Measurements from ENCODE around the gene DESI2.

DESI2 gene

GRCh38 chr1:244751271-244751895 lies 98.5 kb downstream of the DESI2 start:
- no peak for DNase-seq (ENCODE audit: low read depth in 2 of 3, low spot score in 2 of 3)

DNA sequence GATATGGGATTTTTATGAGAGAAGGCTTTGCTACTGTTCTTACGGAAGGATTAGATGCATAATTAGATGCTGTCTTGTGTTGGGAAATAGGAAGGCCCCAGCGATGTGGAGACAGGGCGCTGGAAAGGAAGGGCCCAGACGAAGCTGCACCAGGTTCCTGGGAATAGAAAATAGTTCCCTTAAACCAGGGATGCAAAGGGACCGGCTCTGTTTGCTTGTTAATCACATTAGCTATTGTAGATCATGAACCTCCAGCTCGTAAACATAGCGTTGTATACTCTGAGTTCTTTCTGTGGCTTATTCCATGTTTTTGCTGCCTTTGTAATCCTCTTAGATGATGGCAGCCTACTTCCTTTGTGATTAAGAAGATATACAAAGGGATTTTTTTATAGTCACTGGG lies 102.7 kb downstream of the DESI2 start:
- no peak for DNase-seq (ENCODE audit: low read depth in 2 of 3, low spot score in 2 of 3)

- DNase-seq (ENCODE audit: low read depth in 2 of 3, low spot score in 2 of 3): no peak
Measured at GRCh38 chr1:244757091-244757939, 104.4 kb downstream of the DESI2 start.

All from activated CD8-positive, alpha-beta memory T cell treated with anti-CD3 and anti-CD28 coated beads for 48 hours (primary cell).